HEK293 (cell line): ENCODE results near the gene PLIN4.
"Not testable (repeated sequence)": the region's sequence is repeated elsewhere in the genome, so short reads cannot be mapped to it uniquely, and the experiment has no call there.

Source experiments
- CTCF ChIA-PET: fragments of 350-600 bp; formaldehyde crosslinking; extraction: SDS; loops from one replicate; lab custom pipeline; 2021; ENCODE audit warnings: antibody characterized with exemption; lab: Yijun Ruan, JAX
- POLR2A ChIA-PET: fragments of 300-600 bp; formaldehyde crosslinking; extraction: SDS; loops from one replicate; lab custom pipeline; 2020; ENCODE audit warnings: antibody characterized with exemption, inconsistent platforms; lab: Yijun Ruan, JAX
- H3K27ac ChIP-seq: fragments of 200-500 bp; sonication (Bioruptor generic); 2 replicates; pipeline ENCODE4 v1.5.1; 2014; ENCODE audit warnings: low read depth, low read length, control low read depth, inconsistent platforms; ENCODE audit errors: extremely low read depth
- H3K36me3 ChIP-seq, 2 experiments: fragments of 200-500 bp in 1 of 2; sonication (Bioruptor generic) in 1 of 2; 1 replicate in 1 of 2; 2 replicates in 1 of 2; pipeline ENCODE4 v1.5.1; 2014 to 2017; ENCODE audit warnings: inconsistent platforms in 2 of 2, low read length in 2 of 2; ENCODE audit not compliant: control insufficient read depth in 2 of 2, insufficient read depth in 1 of 2
- H3K4me1 ChIP-seq: fragments of 200-500 bp; sonication (Bioruptor generic); 2 replicates; pipeline ENCODE4 v1.5.1; 2014; ENCODE audit warnings: mild to moderate bottlenecking, low read length, inconsistent platforms; ENCODE audit not compliant: control insufficient read depth, insufficient read depth
- H3K4me3 ChIP-seq: 2 replicates; pipeline ENCODE4 v1.5.1; 2011; ENCODE audit warnings: low read depth, mild to moderate bottlenecking, control low read depth, low read length, moderate library complexity
- H3K9me3 ChIP-seq: fragments of 200-500 bp; sonication (Bioruptor generic); 2 replicates; pipeline ENCODE4 v1.5.1; 2014; ENCODE audit warnings: low read depth, low read length, inconsistent platforms; ENCODE audit not compliant: control insufficient read depth, insufficient read depth
- HIC1 ChIP-seq: fragments of 450-650 bp; formaldehyde crosslinking; IDR thresholded peaks from 2 replicates; pipeline ENCODE4 v1.5.1; 2016; ENCODE audit warnings: missing biosample characterization, missing genetic modification characterization
- SCRT1 ChIP-seq: fragments of 450-650 bp; formaldehyde crosslinking; IDR thresholded peaks from 2 replicates; pipeline ENCODE4 v1.5.1; 2016; ENCODE audit warnings: missing biosample characterization, missing genetic modification characterization, borderline replicate concordance
- SCRT2 ChIP-seq: fragments of 450-650 bp; formaldehyde crosslinking; IDR thresholded peaks from 2 replicates; pipeline ENCODE4 v1.5.1; 2016; ENCODE audit warnings: missing biosample characterization, missing genetic modification characterization
- ZBTB1 ChIP-seq: fragments of 450-650 bp; formaldehyde crosslinking; IDR thresholded peaks from 2 replicates; pipeline ENCODE4 v1.5.1; 2016; ENCODE audit warnings: missing biosample characterization, missing genetic modification characterization
- ZNF157 ChIP-seq: fragments of 450-650 bp; formaldehyde crosslinking; IDR thresholded peaks from 2 replicates; pipeline ENCODE4 v1.5.1; 2016; ENCODE audit warnings: missing biosample characterization, missing genetic modification characterization
- ZNF16 ChIP-seq: fragments of 450-650 bp; formaldehyde crosslinking; IDR thresholded peaks from 2 replicates; pipeline ENCODE4 v1.5.1; 2016; ENCODE audit warnings: low read depth, missing biosample characterization, missing genetic modification characterization
- ZNF24 ChIP-seq: fragments of 450-650 bp; formaldehyde crosslinking; IDR thresholded peaks from 2 replicates; pipeline ENCODE4 v1.5.1; 2016; ENCODE audit warnings: missing biosample characterization, missing genetic modification characterization
- ZNF37A ChIP-seq: fragments of 450-650 bp; IDR thresholded peaks from 2 replicates; pipeline ENCODE4 v1.5.1; 2018; ENCODE audit warnings: missing biosample characterization, missing genetic modification characterization
- ZNF404 ChIP-seq: fragments of 450-650 bp; formaldehyde crosslinking; IDR thresholded peaks from 2 replicates; pipeline ENCODE4 v1.5.1; 2017; ENCODE audit warnings: missing biosample characterization, missing genetic modification characterization
- ZNF416 ChIP-seq: fragments of 450-650 bp; formaldehyde crosslinking; IDR thresholded peaks from 2 replicates; pipeline ENCODE4 v1.5.1; 2016; ENCODE audit warnings: missing biosample characterization, missing genetic modification characterization
- ZNF521 ChIP-seq: fragments of 450-650 bp; formaldehyde crosslinking; IDR thresholded peaks from 2 replicates; pipeline ENCODE4 v1.5.1; 2017; ENCODE audit warnings: missing biosample characterization, mild to moderate bottlenecking, missing genetic modification characterization
- ZNF596 ChIP-seq: fragments of 450-650 bp; IDR thresholded peaks from 2 replicates; pipeline ENCODE4 v1.5.0; 2018; ENCODE audit warnings: missing biosample characterization, mild to moderate bottlenecking, missing genetic modification characterization, moderate library complexity
- ZNF600 ChIP-seq: fragments of 450-650 bp; formaldehyde crosslinking; IDR thresholded peaks from 2 replicates; pipeline ENCODE4 v1.5.1; 2016; ENCODE audit warnings: missing biosample characterization, missing genetic modification characterization
- ZNF623 ChIP-seq: fragments of 450-650 bp; formaldehyde crosslinking; IDR thresholded peaks from 2 replicates; pipeline ENCODE4 v1.5.1; 2016; ENCODE audit warnings: missing biosample characterization, missing genetic modification characterization
- ZNF660 ChIP-seq: fragments of 450-650 bp; IDR thresholded peaks from 2 replicates; pipeline ENCODE4 v1.5.1; 2018; ENCODE audit warnings: missing biosample characterization, mild to moderate bottlenecking, missing genetic modification characterization
- ZNF768 ChIP-seq: fragments of 450-650 bp; formaldehyde crosslinking; IDR thresholded peaks from 2 replicates; pipeline ENCODE4 v1.5.1; 2018; ENCODE audit warnings: missing biosample characterization, mild to moderate bottlenecking, missing genetic modification characterization
- ZSCAN23 ChIP-seq: fragments of 450-650 bp; formaldehyde crosslinking; IDR thresholded peaks from 2 replicates; pipeline ENCODE4 v1.5.1; 2016; ENCODE audit warnings: missing biosample characterization, missing genetic modification characterization
- ZSCAN30 ChIP-seq: fragments of 450-650 bp; IDR thresholded peaks from 2 replicates; pipeline ENCODE4 v1.5.1; 2018; ENCODE audit warnings: missing biosample characterization, mild to moderate bottlenecking, missing genetic modification characterization, moderate library complexity
- TF ChIP-seq, protein P1 (sequence below): fragments of 450-650 bp; formaldehyde crosslinking; IDR thresholded peaks from 2 replicates; pipeline ENCODE4 v1.5.1; 2017; ENCODE audit warnings: missing biosample characterization, mild to moderate bottlenecking, missing genetic modification characterization, moderate library complexity
- TF ChIP-seq, protein P2 (sequence below): fragments of 450-650 bp; formaldehyde crosslinking; IDR thresholded peaks from 2 replicates; pipeline ENCODE4 v1.5.1; 2017; ENCODE audit warnings: missing biosample characterization, missing genetic modification characterization

PLIN4 gene

GRCh38 chr19:4531562-4532165, 13.4 kb upstream of the PLIN4 start:
- Histone ChIP-seq H3K4me3 (no peak overlapping the region), H3K4me1 (no peaks in the 10 kb centered on the region), H3K27ac (no peak overlapping the region), H3K9me3 (no peaks in the 10 kb centered on the region), H3K36me3 (no peaks in the 10 kb centered on the region)
- POLR2A ChIA-PET, result no interaction called here
- 0 out of 2 replicates have a peak, but pooled peaks have one; percentile 29 for TF ChIP-seq ZNF600 (tag by site-specific recombination)
- TF ChIP-seq ZNF157, result peak; percentile 86
- TF ChIP-seq ZNF660, result no peak
- CTCF ChIA-PET, result no interaction called here

GRCh38 chr19:4529924-4530522, 11.7 kb upstream of the PLIN4 start:
- H3K4me1 ChIP-seq, result no peaks in the 10 kb centered on the region
- ChIA-PET CTCF (interaction anchor here (0.6 kb wide), 2 partner anchors 62 to 105 kb away, joined by 3 read pairs; no protein-coding TSS in a partner anchor), POLR2A (no interaction called here)
- TF ChIP-seq ZNF623 (tag by site-specific recombination) (no peak), ZSCAN23 (tag by site-specific recombination) (no peak), ZNF521 (no peak), ZSCAN30 (tag by site-specific recombination) (no peak), HIC1 (tag by site-specific recombination) (0 out of 2 replicates have a peak, but pooled peaks have one; percentile 18), ZNF416 (tag by site-specific recombination) (no peak), ZNF596 (tag by site-specific recombination) (no peak), SCRT1 (tag by site-specific recombination) (peak; percentile 77; the same call in 1 of the 2 replicates), ZNF16 (0 out of 2 replicates have a peak, but pooled peaks have one; percentile 33), ZBTB1 (no peak), ZNF37A (tag by site-specific recombination) (no peak), SCRT2 (tag by site-specific recombination) (peak; percentile 86), ZNF404 (tag by site-specific recombination) (no peak)
- TF ChIP-seq, protein P1, sequence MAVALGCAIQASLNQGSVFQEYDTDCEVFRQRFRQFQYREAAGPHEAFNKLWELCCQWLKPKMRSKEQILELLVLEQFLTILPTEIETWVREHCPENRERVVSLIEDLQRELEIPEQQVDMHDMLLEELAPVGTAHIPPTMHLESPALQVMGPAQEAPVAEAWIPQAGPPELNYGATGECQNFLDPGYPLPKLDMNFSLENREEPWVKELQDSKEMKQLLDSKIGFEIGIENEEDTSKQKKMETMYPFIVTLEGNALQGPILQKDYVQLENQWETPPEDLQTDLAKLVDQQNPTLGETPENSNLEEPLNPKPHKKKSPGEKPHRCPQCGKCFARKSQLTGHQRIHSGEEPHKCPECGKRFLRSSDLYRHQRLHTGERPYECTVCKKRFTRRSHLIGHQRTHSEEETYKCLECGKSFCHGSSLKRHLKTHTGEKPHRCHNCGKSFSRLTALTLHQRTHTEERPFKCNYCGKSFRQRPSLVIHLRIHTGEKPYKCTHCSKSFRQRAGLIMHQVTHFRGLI (tag by site-specific recombination), result no peak
- H3K9me3 ChIP-seq, result no peaks in the 10 kb centered on the region
- no peaks in the 10 kb centered on the region for H3K36me3 ChIP-seq
- H3K4me3 ChIP-seq, result no peak overlapping the region
- no peak overlapping the region for H3K27ac ChIP-seq

DNA sequence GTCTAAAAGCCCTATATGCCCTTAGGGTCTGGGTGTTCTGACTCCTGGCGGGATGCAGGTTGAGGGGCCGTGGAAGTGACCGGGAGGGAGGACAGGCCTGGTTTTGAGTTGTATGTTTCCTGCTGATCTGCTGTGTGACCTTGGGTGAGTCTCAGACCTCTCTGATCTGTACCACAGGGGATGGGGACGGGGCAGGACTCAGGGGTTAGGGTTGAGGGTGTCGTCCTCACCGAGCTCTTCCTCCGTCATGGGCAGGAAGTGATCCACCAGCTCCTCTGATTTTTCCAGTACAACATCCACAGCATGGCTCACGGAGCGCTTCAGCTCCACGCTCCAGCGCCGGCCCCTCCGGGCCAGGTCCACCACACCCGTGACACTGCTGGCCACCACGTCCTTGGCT, 10.6 kb upstream of the PLIN4 start:
- POLR2A ChIA-PET, result no interaction called here
- H3K9me3 ChIP-seq, result no peaks in the 10 kb centered on the region
- no peak overlapping the region for H3K27ac ChIP-seq
- H3K36me3 ChIP-seq, result no peaks in the 10 kb centered on the region
- H3K4me1 ChIP-seq, result no peaks in the 10 kb centered on the region
- TF ChIP-seq ZNF24 (tag by site-specific recombination) (no peak), ZNF768 (tag by site-specific recombination) (peak; percentile 81)
- TF ChIP-seq, protein P2, sequence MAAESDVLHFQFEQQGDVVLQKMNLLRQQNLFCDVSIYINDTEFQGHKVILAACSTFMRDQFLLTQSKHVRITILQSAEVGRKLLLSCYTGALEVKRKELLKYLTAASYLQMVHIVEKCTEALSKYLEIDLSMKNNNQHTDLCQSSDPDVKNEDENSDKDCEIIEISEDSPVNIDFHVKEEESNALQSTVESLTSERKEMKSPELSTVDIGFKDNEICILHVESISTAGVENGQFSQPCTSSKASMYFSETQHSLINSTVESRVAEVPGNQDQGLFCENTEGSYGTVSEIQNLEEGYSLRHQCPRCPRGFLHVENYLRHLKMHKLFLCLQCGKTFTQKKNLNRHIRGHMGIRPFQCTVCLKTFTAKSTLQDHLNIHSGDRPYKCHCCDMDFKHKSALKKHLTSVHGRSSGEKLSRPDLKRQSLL (tag by site-specific recombination), result 0 out of 2 replicates have a peak, but pooled peaks have one; percentile 13
- no peak overlapping the region for H3K4me3 ChIP-seq
- CTCF ChIA-PET, result interaction anchor here (0.6 to 0.8 kb wide), 2 partner anchors 12 to 72 kb away, joined by 5 to 6 read pairs; no protein-coding TSS in a partner anchor

DNA sequence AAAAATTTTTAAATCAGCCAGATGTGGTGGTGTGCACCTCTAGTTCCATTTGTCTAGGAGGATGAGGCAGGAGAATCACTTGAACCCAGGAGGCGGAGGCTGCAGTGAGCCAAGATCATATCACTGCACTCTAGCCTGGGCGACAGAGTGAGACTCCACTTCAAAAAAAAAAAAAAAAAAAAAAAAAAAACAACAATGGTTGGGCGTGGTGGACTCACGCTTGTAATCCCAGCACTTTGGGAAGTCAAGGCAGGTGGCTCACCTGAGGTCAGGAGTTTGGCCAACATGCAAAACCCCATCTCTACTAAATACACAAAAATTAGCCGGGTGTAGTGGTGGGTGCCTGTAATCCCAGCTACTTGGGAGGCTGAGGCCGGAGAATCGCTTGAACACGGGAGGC, 9.1 kb upstream of the PLIN4 start:
- H3K9me3 ChIP-seq, H3K4me1 ChIP-seq, H3K27ac ChIP-seq, H3K36me3 ChIP-seq, H3K4me3 ChIP-seq: not testable (repeated sequence)
- CTCF ChIA-PET, result interaction anchor here (0.7 to 2.7 kb wide), 4 partner anchors 10 to 151 kb away, joined by 4 to 10 read pairs (median 4); no protein-coding TSS in a partner anchor
- POLR2A ChIA-PET, result interaction anchor here (1.1 kb wide), 1 partner anchor 56 kb away, joined by 3 read pairs; no protein-coding TSS in a partner anchor
